Keratinocyte (primary cell): ENCODE data around the gene MRPL53. TPM values are rescaled to one million over a fixed set of nuclear protein-coding genes. Genes with fewer than 3 reads are reported as not detected.

Experiments
- DNase-seq: peaks from one replicate; pipeline ENCODE4 v3.0.0-alpha.2; 2011; ENCODE audit warnings: low read depth, missing footprints, low spot score
- FAIRE-seq: peaks from 2 replicates; lab custom pipeline; 2011; peaks lifted over from hg19 to GRCh38; lab: Jason Lieb, UNC
- H2AFZ ChIP-seq: 2 replicates; pipeline ENCODE4 v1.6.0; 2012; ENCODE audit warnings: low read length, control low read depth, inconsistent platforms; ENCODE audit not compliant: control insufficient read depth
- H3K27ac ChIP-seq: 2 replicates; pipeline ENCODE4 v1.5.1; 2011; ENCODE audit warnings: low read length; ENCODE audit not compliant: control insufficient read depth, insufficient read depth
- H3K27me3 ChIP-seq: 3 replicates; pipeline ENCODE4 v1.6.0; 2011; ENCODE audit warnings: low read length; ENCODE audit not compliant: control insufficient read depth, insufficient read depth; ENCODE audit errors: extremely low read depth
- H3K36me3 ChIP-seq, 2 experiments: 2 replicates in 1 of 2; 3 replicates in 1 of 2; pipeline ENCODE4 v1.5.1; 2011; ENCODE audit warnings: low read length in 2 of 2, mild to moderate bottlenecking in 1 of 2; ENCODE audit not compliant: control insufficient read depth in 2 of 2, insufficient read depth in 2 of 2; ENCODE audit errors: extremely low read depth in 1 of 2
- H3K4me1 ChIP-seq: 3 replicates; pipeline ENCODE4 v1.5.1; 2011; ENCODE audit warnings: low read length; ENCODE audit not compliant: control insufficient read depth, insufficient read depth; ENCODE audit errors: extremely low read depth
- H3K4me2 ChIP-seq: 3 replicates; pipeline ENCODE4 v1.6.0; 2011; ENCODE audit warnings: low read depth, low read length; ENCODE audit not compliant: control insufficient read depth, insufficient read depth; ENCODE audit errors: extremely low read depth
- H3K4me3 ChIP-seq, 3 experiments: fragments of 200-600 bp in 1 of 3; sonication (generic) in 1 of 3; 2 replicates in 2 of 3; 3 replicates in 1 of 3; pipeline ENCODE4 v1.5.1; 2011 to 2016; ENCODE audit warnings: low read length in 3 of 3, mild to moderate bottlenecking in 3 of 3, control low read depth in 2 of 3, inconsistent platforms in 1 of 3, low read depth in 1 of 3, mixed read lengths in 1 of 3, mixed run types in 1 of 3, moderate library complexity in 1 of 3; ENCODE audit not compliant: control insufficient read depth in 2 of 3, insufficient read depth in 2 of 3; ENCODE audit errors: extremely low read depth in 1 of 3
- H3K79me2 ChIP-seq: 2 replicates; pipeline ENCODE4 v1.6.0; 2012; ENCODE audit warnings: low read length; ENCODE audit not compliant: control insufficient read depth, insufficient read depth
- H3K9ac ChIP-seq: 3 replicates; pipeline ENCODE4 v1.6.0; 2011; ENCODE audit warnings: low read length; ENCODE audit not compliant: control insufficient read depth, insufficient read depth; ENCODE audit errors: extremely low read depth
- H3K9me1 ChIP-seq: 3 replicates; pipeline ENCODE4 v1.6.0; 2011; ENCODE audit warnings: low read length; ENCODE audit not compliant: control insufficient read depth, insufficient read depth; ENCODE audit errors: extremely low read depth
- H3K9me3 ChIP-seq: 2 replicates; pipeline ENCODE4 v1.5.1; 2012; ENCODE audit warnings: low read depth, low read length; ENCODE audit not compliant: control insufficient read depth
- H4K20me1 ChIP-seq: 3 replicates; pipeline ENCODE4 v1.6.0; 2011; ENCODE audit warnings: low read length; ENCODE audit not compliant: control insufficient read depth, insufficient read depth; ENCODE audit errors: extremely low read depth
- EZH2 ChIP-seq: IDR thresholded peaks from one replicate; pipeline ENCODE4 v1.6.1; 2012; ENCODE audit warnings: inconsistent platforms, mild to moderate bottlenecking, low read length, moderate library complexity
- dilution Hi-C: fragments of 300-500 bp; cut with MboI; formaldehyde crosslinking; loops from one replicate; pipeline ENCODE4 v1.7.0; 2020; ENCODE audit warnings: low sequenced_read_pairs; ENCODE audit not compliant: extremely low pct_ligation_motif_present
- polyA plus RNA-seq, 5 experiments: library from polyadenylated mRNA; depleted of rRNA in 3 of 5; stranded (reverse) in 3 of 5; stranded (forward) in 1 of 5; unstranded in 1 of 5; fragments of >200 nt; gene quantifications; 1 replicate in 1 of 5; 2 replicates in 3 of 5; 3 replicates in 1 of 5; pipeline versions ENCODE4 v1.2.1 to v1.2.3, GENCODE V29; 2011 to 2012; ENCODE audit warnings: missing spikeins in 2 of 5, low read depth in 1 of 5, low replicate concordance in 1 of 5
- TF ChIP-seq, protein P1 (sequence below), 3 experiments: IDR thresholded peaks in 1 of 3; conservative IDR thresholded peaks in 1 of 3; optimal IDR thresholded peaks in 1 of 3; 2 replicates in 2 of 3; 3 replicates in 1 of 3; pipeline versions ENCODE3 to v1.5.1; 2011; ENCODE audit warnings: low read length in 3 of 3, mild to moderate bottlenecking in 3 of 3, moderate library complexity in 2 of 3, control low read depth in 1 of 3, inconsistent platforms in 1 of 3; ENCODE audit not compliant: insufficient read depth in 2 of 3; ENCODE audit errors: extremely low read depth in 1 of 3

The MRPL53 gene
- polyA plus RNA-seq, 1 donor (not counting 4 experiments of a cell fraction or from before 2014, with no cell fraction given): 31.0 TPM

GRCh38 chr2:74502720-74503505 lies 30.4 kb upstream of the MRPL53 start:
- FAIRE-seq: no peak
- TF ChIP-seq, protein P1, sequence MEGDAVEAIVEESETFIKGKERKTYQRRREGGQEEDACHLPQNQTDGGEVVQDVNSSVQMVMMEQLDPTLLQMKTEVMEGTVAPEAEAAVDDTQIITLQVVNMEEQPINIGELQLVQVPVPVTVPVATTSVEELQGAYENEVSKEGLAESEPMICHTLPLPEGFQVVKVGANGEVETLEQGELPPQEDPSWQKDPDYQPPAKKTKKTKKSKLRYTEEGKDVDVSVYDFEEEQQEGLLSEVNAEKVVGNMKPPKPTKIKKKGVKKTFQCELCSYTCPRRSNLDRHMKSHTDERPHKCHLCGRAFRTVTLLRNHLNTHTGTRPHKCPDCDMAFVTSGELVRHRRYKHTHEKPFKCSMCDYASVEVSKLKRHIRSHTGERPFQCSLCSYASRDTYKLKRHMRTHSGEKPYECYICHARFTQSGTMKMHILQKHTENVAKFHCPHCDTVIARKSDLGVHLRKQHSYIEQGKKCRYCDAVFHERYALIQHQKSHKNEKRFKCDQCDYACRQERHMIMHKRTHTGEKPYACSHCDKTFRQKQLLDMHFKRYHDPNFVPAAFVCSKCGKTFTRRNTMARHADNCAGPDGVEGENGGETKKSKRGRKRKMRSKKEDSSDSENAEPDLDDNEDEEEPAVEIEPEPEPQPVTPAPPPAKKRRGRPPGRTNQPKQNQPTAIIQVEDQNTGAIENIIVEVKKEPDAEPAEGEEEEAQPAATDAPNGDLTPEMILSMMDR (optimal IDR thresholded peaks at IDR 0.05 in 1 of 3, IDR thresholded peaks at IDR 0.05 in 1 of 3, conservative IDR thresholded peaks at IDR 0.05 in 1 of 3; ENCODE audit: extremely low read depth in 1 of 3, insufficient read depth in 2 of 3, low read length in 3 of 3): peak in 2 of 3 experiments; percentile 30 to 46
- TF ChIP-seq EZH2: peak; percentile 31
- Histone ChIP-seq H3K36me3 (peaks cover 9 to 10% of the 10 kb centered on the region in 2 experiments), H3K9me1 (no peaks in the 10 kb centered on the region), H3K27ac (peak overlapping the region; percentile 30), H3K4me2 (peak overlapping the region; percentile 94), H4K20me1 (no peaks in the 10 kb centered on the region), H2AFZ (peak overlapping the region; percentile 84), H3K9me3 (no peaks in the 10 kb centered on the region), H3K79me2 (peaks cover 16% of the 10 kb centered on the region), H3K27me3 (peaks cover 36% of the 10 kb centered on the region), H3K9ac (peak overlapping the region; percentile 64), H3K4me1 (peaks cover 40% of the 10 kb centered on the region), H3K4me3 (peak overlapping the region; percentile 47 to 70 (median 63))
- dilution Hi-C loops: no loop called here
- DNase-seq: no peak

DNA sequence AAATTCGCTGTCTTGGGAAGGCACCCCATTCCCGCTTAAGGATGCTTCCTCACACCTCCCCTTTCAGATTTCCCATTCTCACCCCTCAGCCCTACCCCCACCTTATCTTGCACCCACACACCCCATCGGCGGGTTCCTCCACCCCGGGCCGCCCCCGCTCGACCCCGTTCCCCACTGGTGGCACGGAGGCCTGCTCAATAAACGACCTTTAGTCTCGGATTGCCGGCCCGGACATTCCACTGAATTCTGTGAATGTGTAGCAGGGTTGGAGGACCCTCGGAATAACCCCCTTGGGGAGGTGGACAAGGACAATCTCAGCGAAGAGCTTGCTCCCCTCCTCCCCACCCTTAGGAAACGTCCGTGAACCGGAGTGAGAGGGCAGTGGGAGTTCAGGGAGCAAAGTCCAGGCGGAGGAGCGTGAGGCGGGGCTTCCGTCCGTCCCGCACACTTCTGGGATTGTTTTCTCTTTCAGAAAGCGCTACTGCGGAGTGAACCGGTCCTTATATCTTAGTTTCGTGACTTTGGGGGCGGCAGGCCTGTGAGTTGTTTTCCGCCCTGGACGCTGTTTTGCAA lies 29.8 kb upstream of the MRPL53 start:
- no peaks in the 10 kb centered on the region for H3K9me3 ChIP-seq
- peaks cover 9 to 10% of the 10 kb centered on the region in 2 experiments for H3K36me3 ChIP-seq
- peaks cover 41% of the 10 kb centered on the region for H3K27me3 ChIP-seq
- DNase-seq: no peak
- peaks cover 16% of the 10 kb centered on the region for H3K79me2 ChIP-seq
- H3K9me1 ChIP-seq: no peaks in the 10 kb centered on the region
- peaks cover 44% of the 10 kb centered on the region for H3K4me1 ChIP-seq
- TF ChIP-seq, protein P1 (optimal IDR thresholded peaks at IDR 0.05 in 1 of 3, IDR thresholded peaks at IDR 0.05 in 1 of 3, conservative IDR thresholded peaks at IDR 0.05 in 1 of 3; ENCODE audit: extremely low read depth in 1 of 3, insufficient read depth in 2 of 3, low read length in 3 of 3): no peak
- no peak for TF ChIP-seq EZH2
- dilution Hi-C loops: no loop called here
- H3K4me2 ChIP-seq: peak overlapping the region; percentile 94
- H3K9ac ChIP-seq: peak overlapping the region; percentile 64
- H3K4me3 ChIP-seq: peak overlapping the region; percentile 47 to 70 (median 63)
- H4K20me1 ChIP-seq: no peaks in the 10 kb centered on the region
- H2AFZ ChIP-seq: peak overlapping the region; percentile 84
- no peak overlapping the region for H3K27ac ChIP-seq
- no peak for FAIRE-seq
